ENCODE measurements around the gene STN1. TPM values are rescaled to one million over a fixed set of nuclear protein-coding genes. Genes with fewer than 3 reads are reported as not detected.

STN1 gene
- total RNA-seq, 1 donor, result 20.6 TPM

DNA sequence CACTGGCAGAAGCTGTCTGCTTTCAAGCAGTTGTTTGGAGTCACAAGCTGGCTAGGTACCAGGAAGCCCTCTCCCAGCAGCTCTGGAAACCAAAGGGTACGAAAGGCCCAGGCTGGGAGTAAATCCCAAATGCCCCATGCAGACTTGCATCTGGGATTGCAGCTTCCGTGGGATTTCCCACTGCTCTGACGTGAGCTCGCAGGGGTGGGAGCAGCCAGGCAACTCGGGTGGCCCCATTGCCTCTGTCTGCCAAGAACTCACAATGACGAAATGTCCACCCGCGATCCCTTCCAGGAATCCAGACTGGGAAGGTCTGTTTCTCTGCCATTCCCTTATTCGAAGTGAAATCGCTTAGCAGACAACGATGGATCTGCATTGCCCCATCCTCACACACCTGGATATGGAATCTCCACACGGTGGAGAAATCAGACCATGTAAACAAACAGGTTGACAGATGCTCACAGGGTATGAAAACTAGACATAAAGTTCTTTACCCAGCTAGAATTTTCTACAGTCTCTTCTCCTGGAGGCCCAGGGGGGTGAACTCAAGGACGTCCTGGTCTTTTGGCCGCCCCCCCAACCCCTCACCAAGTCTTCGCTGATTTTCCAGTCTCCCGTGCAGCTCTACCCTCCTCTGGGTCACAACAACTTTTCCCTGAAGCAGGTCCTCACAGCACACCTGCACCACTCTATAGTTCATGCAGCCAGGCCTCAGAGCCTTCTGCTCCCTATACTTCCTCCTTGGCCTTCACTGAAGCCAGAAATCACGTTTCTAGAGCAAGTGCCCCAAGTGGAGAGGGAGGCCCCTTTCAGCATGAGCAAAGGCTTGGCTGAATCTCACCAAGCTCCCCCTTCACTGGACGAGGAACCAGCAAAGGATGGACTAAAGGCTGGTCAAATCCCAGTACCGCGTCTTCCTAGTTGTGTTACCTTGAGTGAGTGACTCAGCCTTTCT lies 82.6 kb downstream of the STN1 start:
- DNase-seq (ENCODE audit: insufficient read length, low spot score, missing footprints), result no peak
- Histone ChIP-seq H3K27me3 (ENCODE audit: insufficient read depth, low read length) (no peaks in the 10 kb centered on the region), H3K4me1 (ENCODE audit: insufficient read depth, low read length) (peaks cover 20% of the 10 kb centered on the region), H4K20me1 (ENCODE audit: insufficient read depth, low read length) (peaks cover 12% of the 10 kb centered on the region), H3K9me3 (ENCODE audit: low read depth, low read length) (no peaks in the 10 kb centered on the region), H3K27ac (ENCODE audit: low read depth, low read length) (peak overlapping the region; percentile 73), H2AFZ (ENCODE audit: low read length) (no peak overlapping the region), H3K36me3 (ENCODE audit: insufficient read depth, low read length) (no peaks in the 10 kb centered on the region), H3K4me3 (ENCODE audit: insufficient read depth, low read length) (no peak overlapping the region), H3K4me2 (ENCODE audit: insufficient read depth, low read length) (no peak overlapping the region), H3K79me2 (ENCODE audit: insufficient read depth, low read length) (peaks cover 41% of the 10 kb centered on the region)
- TF ChIP-seq, protein P1, sequence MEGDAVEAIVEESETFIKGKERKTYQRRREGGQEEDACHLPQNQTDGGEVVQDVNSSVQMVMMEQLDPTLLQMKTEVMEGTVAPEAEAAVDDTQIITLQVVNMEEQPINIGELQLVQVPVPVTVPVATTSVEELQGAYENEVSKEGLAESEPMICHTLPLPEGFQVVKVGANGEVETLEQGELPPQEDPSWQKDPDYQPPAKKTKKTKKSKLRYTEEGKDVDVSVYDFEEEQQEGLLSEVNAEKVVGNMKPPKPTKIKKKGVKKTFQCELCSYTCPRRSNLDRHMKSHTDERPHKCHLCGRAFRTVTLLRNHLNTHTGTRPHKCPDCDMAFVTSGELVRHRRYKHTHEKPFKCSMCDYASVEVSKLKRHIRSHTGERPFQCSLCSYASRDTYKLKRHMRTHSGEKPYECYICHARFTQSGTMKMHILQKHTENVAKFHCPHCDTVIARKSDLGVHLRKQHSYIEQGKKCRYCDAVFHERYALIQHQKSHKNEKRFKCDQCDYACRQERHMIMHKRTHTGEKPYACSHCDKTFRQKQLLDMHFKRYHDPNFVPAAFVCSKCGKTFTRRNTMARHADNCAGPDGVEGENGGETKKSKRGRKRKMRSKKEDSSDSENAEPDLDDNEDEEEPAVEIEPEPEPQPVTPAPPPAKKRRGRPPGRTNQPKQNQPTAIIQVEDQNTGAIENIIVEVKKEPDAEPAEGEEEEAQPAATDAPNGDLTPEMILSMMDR (IDR thresholded peaks at IDR 0.05; ENCODE audit: extremely low read depth, low read depth, low read length), result no peak

DNA sequence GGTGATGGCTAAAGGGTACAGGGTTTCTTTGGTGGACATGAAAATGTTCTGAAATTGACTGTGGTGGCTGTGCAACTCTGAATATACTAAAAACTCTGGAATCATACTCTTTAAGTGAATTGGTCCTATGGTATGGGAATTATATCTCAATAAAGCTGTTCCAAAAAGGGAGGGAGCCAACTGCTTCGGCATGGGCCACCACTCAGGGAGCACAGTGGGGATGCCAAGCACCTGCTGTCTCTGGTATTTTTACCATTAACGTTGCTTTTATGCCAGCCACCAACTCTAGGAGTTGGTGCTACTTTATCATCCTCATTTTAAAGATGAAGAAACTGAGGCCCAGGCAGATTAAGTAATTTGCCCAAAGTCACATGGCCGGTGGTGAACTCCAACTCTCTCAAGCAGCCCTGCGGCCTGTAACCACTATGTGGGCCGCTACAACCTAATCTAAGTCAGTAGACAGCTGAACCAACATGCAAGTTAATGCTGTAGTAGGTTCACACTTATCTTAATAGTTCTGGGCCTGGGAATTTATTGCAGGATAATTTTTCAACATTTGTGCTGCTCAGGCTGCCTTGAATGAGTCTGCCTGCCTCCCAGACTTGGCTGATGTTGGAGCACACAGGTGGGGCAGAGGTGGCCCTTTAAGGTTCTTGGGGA lies 83.4 kb downstream of the STN1 start:
- Histone ChIP-seq H3K79me2 (ENCODE audit: insufficient read depth, low read length) (peaks cover 36% of the 10 kb centered on the region), H3K9me3 (ENCODE audit: low read depth, low read length) (no peaks in the 10 kb centered on the region), H3K27ac (ENCODE audit: low read depth, low read length) (peak overlapping the region; percentile 73), H3K4me1 (ENCODE audit: insufficient read depth, low read length) (peaks cover 20% of the 10 kb centered on the region), H3K36me3 (ENCODE audit: insufficient read depth, low read length) (no peaks in the 10 kb centered on the region), H4K20me1 (ENCODE audit: insufficient read depth, low read length) (peaks cover 4% of the 10 kb centered on the region), H2AFZ (ENCODE audit: low read length) (no peak overlapping the region), H3K4me2 (ENCODE audit: insufficient read depth, low read length) (no peak overlapping the region), H3K4me3 (ENCODE audit: insufficient read depth, low read length) (no peak overlapping the region), H3K27me3 (ENCODE audit: insufficient read depth, low read length) (no peaks in the 10 kb centered on the region)
- no peak for DNase-seq (ENCODE audit: insufficient read length, low spot score, missing footprints)
- TF ChIP-seq, protein P1 (IDR thresholded peaks at IDR 0.05; ENCODE audit: extremely low read depth, low read depth, low read length), result no peak

DNA sequence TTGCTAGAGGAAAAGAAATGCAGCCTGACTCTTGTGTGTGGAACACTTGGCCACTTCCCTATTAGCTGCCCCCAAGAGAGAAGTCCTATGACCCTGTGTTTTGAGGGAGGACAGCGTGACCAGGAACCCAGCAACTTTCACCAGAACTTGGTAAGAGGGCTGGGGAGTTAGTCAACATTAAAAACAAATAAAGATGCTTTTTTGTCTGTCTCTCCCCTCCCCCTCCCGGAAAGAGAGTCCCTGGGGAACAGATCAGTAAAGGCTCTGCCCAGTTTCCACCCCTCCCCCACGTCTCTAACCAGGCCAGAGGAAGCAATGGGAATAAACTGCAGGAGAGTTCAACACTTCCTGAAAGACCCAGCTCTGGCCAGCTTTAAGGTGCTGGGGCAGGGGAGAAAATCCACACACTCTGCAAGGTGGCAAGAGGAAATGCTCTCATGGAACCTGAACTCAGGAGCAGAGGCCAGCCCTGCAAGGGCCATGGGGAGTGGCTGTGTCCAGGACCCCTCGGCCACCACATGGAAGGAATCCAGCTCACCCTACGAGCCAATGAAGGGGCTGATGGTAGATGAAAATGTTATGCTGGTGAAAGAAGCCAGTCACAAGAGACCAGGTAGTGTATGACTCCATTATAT lies 84.1 kb downstream of the STN1 start:
- Histone ChIP-seq H3K9me3 (ENCODE audit: low read depth, low read length) (no peaks in the 10 kb centered on the region), H3K4me1 (ENCODE audit: insufficient read depth, low read length) (peaks cover 20% of the 10 kb centered on the region), H3K4me2 (ENCODE audit: insufficient read depth, low read length) (no peak overlapping the region), H3K27me3 (ENCODE audit: insufficient read depth, low read length) (no peaks in the 10 kb centered on the region), H2AFZ (ENCODE audit: low read length) (no peak overlapping the region), H3K79me2 (ENCODE audit: insufficient read depth, low read length) (peaks cover 31% of the 10 kb centered on the region), H4K20me1 (ENCODE audit: insufficient read depth, low read length) (peaks cover 4% of the 10 kb centered on the region), H3K4me3 (ENCODE audit: insufficient read depth, low read length) (no peak overlapping the region), H3K27ac (ENCODE audit: low read depth, low read length) (no peak overlapping the region), H3K36me3 (ENCODE audit: insufficient read depth, low read length) (no peaks in the 10 kb centered on the region)
- no peak for DNase-seq (ENCODE audit: insufficient read length, low spot score, missing footprints)
- TF ChIP-seq, protein P1 (IDR thresholded peaks at IDR 0.05; ENCODE audit: extremely low read depth, low read depth, low read length), result no peak
